Activated CD8-positive, alpha-beta memory T cell treated with anti-CD3 and anti-CD28 coated beads, Interleukin-2, amount 50 U/mL, for 48 hours (primary cell): ENCODE measurements around the gene PASD1.
A peak's percentile ranks its signal among the peaks of the same experiment; 100 is the strongest.

Experiments
- DNase-seq: peaks from one replicate; pipeline ENCODE4 v3.0.0-alpha.2; 2020

Gene PASD1

DNA sequence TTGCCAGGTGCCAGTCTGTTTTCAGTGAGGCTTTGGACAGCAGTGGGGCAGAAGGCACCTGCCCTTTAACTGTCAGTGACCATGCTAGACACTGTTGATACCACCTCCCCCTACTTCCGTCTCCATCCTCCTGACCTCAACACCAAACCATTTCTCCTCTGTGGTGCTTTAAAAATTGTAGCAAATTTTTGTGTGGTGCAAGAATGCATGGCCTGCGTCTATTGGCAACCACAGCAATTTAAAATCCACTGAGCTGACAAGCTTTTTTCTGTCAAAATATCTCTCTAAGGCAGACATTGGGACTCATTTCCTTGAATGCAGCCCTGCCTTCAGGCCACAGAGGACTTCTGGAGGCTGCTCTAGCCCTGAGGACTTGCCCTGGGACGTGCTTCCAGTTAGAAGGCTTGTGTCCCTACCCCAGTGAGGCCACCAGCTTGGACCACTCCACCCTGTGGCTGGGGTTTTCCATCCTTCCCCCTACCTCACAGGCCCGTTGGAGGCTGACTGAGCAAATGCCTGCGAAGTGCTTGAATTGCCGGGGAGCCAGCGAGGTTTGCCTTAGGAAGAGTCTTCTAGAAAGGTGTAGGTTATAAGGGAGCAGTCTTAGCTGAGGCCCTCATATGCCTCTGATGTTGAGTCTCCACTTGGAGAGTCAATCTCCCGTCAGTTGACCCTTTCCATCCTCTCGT lies 138.7 kb downstream of the PASD1 start:
- no peak for DNase-seq

DNA sequence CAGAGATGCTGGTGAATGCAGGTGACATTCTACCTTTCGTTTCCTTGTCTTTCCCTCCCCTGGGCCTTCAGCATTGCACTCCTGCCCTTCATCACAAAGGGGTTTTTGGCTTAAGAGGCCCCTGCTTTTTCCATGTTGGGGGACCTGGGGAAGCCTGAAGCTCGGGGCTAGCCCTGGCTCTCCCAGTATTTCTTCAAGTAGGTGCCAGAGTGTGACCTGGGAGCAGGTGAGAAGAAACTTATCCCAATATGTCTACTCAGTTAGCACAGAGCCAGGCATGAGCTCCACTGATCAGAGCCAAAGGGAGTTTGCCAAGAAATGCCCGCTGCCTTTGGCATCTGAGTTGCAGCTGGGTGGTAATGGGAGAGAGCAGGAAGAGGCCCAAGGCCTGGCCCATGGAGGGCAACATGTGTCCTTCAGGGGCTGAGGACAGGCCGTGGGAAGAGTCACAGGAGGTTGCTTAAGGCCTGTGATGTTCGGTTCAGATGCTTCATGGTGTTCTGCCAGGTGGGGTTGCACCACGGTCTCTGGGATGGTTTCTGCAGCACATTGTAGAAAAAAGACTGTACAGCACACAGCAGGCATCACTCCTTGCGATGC lies 139.4 kb downstream of the PASD1 start:
- no peak for DNase-seq

DNA sequence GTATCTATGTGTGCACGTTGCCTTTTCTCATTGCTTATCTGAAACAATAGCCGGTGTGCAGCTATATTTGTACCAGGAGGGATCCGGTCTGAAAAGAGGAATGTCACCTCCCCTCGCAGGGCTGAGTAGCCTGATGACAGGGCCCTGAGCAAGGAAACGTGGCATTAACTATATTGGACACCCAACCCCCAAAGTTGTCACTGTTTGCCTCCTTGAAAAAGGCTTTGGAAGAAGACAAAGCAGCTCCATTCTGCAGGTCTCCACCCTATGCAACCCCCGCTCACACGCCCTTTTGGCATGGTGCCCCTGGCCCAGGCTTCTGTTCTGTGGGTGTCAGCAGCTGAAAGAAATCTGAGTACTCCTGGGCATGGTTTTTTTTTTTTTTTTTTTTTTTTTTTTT lies 140.0 kb downstream of the PASD1 start:
- no peak for DNase-seq

DNA sequence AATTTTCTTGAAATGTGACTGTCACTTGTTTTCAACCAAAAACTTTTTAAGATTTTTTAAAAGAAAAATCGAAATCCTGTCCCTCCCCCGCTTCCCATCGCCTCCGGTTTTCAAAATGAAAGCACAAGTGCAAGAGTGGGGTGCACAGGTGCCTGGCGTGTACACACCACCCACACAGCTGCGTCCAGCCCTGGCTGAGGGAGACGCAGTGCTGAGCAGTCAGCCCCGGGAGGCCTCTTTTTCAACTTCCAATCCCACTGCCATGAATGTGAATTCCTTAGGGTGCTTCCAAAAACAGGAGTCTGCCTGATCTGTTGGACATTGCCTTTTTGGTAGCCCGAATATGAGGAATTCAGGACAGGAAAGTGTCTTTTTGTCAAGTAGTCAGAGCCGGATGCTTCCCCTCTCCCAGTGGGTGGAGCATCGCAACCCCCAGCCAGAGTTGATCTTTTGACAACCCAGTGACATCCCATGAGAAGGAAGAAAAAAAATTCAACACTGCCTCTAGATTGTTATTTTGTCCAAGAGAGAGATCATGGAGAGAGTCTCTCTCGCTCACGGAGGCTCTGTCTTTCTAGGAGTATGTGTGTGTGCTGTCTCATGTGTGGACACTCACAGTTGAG lies 140.7 kb downstream of the PASD1 start:
- DNase-seq: no peak

DNA sequence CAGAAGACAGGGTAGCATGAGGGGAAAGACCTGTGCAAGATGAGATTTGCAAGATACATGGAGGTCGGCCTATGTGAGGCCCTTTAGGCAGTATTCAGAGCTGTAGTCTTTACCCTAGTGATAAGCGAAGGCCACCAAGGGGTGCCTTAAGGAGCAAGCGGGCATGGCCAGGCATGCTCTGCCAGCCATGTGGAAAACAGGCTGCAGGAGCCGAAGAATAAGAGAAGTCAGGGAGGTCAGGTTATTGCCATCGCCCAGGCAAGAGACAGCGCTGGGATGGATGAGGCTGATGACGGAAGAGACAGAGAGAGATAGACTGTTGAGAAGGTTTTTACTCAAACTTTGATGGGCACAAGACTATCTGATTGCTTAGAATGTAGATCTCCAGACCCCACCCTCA lies 145.3 kb downstream of the PASD1 start:
- no peak for DNase-seq

DNA sequence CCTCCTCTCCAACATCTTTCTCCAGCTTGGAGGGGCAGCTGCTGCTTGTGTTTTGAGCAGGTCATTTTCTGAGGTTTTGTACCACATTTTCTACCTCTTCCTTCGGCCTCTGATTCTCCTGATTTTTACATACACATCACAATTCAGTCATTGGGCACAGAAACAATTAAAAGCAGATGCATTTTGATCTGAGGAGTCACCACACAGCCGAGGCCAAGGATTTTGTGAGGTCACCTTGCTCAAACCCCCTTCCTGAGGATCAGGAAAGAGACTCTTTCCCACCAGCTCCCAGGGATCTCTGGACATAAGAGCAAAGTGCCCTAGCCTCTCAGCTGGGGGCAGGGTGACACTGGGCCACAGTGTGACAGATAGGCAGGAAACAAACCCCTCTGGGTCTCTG lies 147.0 kb downstream of the PASD1 start:
- DNase-seq: no peak

DNA sequence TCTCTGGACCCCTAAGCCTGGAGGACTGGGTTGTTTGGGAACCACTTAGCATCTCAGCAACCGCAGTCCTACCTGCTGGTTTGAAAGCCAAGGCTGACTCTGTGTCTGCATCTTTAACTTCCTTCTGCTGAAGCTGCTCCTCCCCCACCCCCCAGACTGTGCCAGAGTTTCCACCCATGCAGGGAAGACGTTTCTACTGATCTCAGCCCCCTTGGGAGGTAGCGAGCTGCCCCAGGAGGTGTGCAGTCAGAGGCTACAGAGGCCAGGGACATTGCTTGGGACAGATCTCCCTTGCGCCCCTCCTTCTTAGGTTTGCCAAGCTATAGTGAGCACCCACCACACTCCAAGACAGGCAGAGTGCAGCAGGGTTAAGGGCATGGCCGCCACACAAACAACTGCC lies 147.7 kb downstream of the PASD1 start:
- DNase-seq: no peak

DNA sequence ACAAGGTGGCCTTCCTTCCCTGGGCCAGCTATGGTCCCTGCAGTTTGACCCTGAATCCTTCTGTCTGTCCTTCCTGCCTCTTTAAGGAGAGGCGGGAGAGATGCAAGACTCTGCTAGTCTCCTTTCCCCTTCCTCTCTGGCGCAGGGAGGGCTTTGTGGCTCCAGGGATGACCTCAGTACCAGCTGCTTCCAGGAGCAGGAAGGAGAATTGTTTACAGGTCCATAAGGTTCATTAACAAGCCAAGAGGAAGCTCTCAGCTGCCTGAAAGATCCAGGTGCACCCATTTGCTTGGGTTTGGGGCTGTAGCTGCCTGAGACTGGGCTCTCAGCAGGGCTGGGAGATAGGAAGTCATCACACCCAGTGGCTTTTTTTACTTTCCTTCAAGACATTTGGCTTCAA lies 148.3 kb downstream of the PASD1 start:
- no peak for DNase-seq

DNA sequence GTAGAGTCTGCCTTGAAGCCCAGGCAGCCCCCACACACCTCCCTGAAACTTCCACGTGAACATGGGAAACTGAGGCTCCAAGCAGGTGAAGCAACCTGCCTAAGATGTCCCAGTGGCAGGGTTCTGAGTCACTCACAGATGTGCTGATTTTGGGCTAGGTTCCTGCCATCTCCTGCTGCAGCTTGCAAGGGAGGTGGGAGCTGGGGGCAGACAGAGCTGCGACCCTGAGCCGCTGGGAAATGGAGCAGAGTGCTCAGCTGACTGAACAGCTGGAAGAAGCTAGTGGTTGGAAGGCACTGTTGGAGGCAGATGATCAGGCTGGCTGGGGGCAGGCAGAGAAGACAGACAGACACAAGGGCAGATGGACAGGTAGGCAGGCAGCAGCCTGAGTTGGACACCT lies 148.8 kb downstream of the PASD1 start:
- no peak for DNase-seq

DNA sequence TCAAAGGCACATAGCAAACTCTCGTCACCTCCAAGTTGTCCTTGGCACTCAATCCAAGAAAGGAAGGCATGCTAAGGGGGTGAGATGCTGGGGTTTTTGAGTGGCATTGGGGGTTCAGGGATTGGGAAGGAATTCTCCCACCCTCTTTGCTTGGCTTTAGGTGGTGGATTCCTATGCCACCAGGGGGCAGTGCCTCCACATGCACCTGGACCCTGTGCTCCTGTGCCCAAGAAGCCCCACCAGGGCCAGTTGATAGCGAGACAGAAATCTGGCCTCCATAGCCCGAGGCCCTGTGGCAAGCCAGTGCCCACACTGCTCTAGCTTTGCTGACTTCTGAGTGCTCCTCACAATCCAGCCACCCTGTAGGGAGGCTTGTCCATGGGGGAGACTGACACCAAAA lies 150.4 kb downstream of the PASD1 start:
- peak; percentile 51 for DNase-seq

DNA sequence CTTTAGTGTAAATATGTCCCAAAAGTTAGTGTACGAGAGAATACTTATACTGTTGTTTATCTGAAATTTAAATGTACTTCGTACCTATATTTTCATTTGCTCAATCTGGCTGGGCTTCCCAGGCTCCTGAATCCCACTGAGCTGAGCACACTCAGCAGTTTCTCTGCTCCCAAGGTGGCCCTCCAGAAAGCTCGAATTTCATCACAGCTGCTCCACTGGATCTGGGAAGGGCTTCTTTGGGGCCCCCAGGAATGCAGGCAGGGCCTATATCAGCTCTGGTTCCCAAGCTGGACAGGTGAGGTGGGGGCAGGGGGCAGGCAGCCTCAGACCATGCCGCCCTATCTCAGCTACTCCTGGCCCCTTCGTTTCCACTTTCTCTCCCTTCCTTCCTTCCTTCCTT lies 150.9 kb downstream of the PASD1 start:
- DNase-seq: no peak

DNA sequence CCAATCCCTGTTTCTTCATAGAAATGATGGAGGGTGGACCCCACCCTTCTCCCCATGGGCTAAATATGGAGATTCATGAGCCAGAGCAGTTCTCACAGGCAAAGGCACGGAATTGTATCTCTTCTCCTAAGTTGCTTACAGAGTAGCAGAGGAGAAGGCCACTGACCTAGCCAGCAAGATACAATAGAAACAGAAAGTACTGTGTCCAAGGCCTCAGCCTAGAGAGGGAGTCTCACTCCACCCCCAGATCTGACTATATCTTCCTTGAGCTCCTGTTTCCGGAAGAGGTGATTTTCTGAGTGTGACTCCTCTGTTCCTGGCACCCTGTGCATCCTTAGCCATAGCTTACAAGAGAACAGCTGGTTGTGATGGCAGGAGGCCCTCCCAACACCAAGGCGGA lies 152.3 kb downstream of the PASD1 start, which contains the start of gene FATE1:
Gene FATE1 (plus strand): TSS at position 284 of the 400 bp plus-strand sequence. CDS start 85 bp downstream, at position 369.
- DNase-seq: no peak

DNA sequence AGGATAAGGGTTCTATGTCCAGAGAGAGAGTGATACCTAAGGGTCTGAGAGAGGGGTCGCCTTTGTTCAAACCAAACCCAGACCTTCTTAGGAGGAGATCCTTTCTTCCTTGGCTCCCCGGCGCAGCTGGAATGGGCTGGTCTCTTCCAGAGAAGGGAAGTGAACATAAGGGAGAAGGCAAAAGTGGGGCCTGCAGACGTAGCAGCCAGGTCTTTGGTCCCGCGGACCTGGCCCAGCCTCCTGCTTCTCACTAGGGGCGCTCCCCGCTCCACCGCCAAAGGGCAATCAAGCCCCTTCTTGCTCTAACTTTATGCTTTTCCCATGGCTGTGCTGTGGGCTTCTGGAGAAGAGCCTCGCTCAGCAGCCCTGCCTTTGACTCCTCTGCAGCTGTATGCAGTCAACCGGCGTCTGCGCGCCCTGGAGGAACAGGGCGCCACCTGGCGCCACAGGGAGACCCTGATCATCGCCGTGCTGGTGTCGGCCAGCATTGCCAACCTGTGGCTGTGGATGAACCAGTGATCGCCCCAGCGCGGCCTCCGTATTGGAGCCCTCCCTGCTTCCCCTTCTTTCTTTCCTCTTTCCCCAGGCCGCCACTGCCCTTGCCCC lies 158.9 kb downstream of the PASD1 start:
- DNase-seq: no peak

DNA sequence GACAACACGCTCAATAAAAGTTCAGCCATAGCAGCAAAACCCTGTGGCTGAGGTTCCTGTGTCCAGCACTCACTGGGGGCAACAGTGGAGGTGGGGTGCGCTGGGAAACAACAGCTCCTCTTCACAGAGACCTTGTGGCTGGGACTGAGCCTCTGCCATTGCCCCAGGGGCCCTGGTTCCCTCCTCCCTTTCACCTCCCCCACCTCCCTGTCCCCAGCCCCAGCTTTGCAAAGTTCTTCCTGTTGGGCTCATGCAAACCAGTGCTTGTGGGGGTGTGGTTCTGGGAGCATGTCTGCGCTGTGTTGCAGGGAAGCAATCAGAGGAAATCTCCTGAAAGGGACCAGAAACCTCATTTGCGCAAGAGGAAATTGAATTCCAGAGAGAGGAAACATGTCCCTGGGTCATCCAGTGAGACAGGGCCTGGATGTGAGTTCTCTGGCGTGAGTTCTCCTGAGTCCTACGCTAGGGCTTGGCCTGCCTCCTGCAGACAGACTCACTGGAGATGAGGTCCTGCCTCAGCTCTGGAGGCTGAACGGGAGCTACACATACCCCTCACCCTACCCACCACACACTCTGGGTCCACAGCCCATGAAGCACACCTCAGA lies 159.8 kb downstream of the PASD1 start:
- no peak for DNase-seq

DNA sequence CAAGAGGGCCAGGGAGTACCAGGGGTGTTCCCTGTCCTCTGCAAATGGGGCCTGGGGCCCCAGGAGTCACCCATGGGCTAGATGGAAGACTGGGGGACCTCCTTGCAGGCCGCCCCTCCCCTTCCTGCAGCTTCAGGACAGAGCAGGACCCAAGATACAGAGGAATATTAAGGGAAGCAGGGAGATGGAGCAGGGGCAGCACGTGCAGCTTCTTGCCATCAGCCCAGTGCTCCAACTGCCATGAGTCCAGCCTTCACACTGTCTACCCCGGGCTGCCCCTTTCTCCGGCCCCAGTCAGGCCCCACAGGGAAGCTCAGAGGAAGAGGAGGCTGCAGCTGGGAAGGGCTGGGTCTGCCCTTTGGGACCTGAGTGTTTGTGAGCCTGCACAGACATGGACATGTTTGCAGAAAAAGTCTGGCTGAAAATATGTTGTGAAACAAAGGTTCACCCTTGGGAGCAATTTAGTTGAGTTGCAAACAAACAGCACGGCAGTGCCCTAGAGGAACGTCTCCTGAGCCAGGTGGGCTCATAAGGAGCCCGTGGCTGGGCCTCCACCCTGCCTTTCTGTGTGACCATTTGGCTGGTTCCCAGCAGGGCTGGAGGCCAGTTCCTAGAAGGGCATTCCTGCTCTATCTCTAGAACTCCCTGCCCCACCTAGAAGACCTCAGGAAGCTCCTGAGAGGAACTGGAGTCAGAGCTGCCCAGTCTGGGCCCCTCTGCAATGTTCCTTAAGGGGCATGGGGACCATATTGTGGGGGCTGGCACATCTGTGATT lies 161.3 kb downstream of the PASD1 start:
- no peak for DNase-seq

DNA sequence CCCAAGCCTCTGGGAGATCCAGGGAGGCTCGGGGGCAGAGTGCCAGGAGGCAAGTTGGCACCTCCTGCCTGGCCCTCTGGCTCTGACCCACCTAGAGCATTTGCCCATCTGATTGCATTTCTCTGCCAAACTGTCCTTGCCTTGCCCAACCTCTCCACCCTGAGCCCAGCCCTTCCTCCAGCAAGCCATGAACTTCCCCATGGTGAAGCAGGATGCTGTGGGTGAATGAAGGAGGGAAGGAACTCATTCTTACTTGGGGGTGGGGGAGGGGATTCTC lies 161.8 kb downstream of the PASD1 start:
- DNase-seq: no peak
